Measurements from ENCODE around the gene KIAA0513.

GRCh38 chr16:85092851-85093250 lies 65.3 kb downstream of the KIAA0513 start:
- TF ChIP-seq MAX (IDR thresholded peaks at IDR 0.05): no peak
- no peak for TF ChIP-seq ELF4 (CRISPR knock-in tag; IDR thresholded peaks at IDR 0.05; ENCODE audit: borderline replicate concordance)
- no peak for TF ChIP-seq ATF2 (CRISPR knock-in tag; IDR thresholded peaks at IDR 0.05)
- TF ChIP-seq NR1H2 (CRISPR knock-in tag; IDR thresholded peaks at IDR 0.05; ENCODE audit: borderline replicate concordance, low read depth): no peak
- no peak for TF ChIP-seq SRF (IDR thresholded peaks at IDR 0.05; ENCODE audit: low read depth, low read length)
- no peak for TF ChIP-seq TOE1 (CRISPR knock-in tag; IDR thresholded peaks at IDR 0.05)
- no peak for TF ChIP-seq TFE3 (CRISPR knock-in tag; IDR thresholded peaks at IDR 0.05)
- no peak for TF ChIP-seq CTCF (CRISPR knock-in tag; IDR thresholded peaks at IDR 0.05)
- TF ChIP-seq ADNP (CRISPR knock-in tag; IDR thresholded peaks at IDR 0.05): no peak

Measured in HepG2 (cell line).